Activated CD4-positive, alpha-beta memory T cell treated with anti-CD3 and anti-CD28 coated beads for 36 hours (primary cell): Measurements from ENCODE around the gene DPH6. TPM values are rescaled to one million over a fixed set of nuclear protein-coding genes. Genes with fewer than 3 reads are reported as not detected.
"Not testable (repeated sequence)": the region's sequence is repeated elsewhere in the genome, so short reads cannot be mapped to it uniquely, and the experiment has no call there.

Source experiments
- CTCF ChIA-PET: fragments of 350-600 bp; sonication (Branson Sonifier 250); formaldehyde crosslinking; loops from one replicate; lab custom pipeline; 2021; ENCODE audit warnings: antibody characterized with exemption, inconsistent platforms; lab: Charles Lee
- POLR2A ChIA-PET: fragments of 350-600 bp; sonication (Branson Sonifier 250); formaldehyde crosslinking; loops from one replicate; lab custom pipeline; 2021; ENCODE audit warnings: antibody characterized with exemption; lab: Charles Lee
- DNase-seq: peaks from one replicate; pipeline ENCODE4 v3.0.0-alpha.2; 2020
- H3K27ac Mint-ChIP-seq: one replicate; pipeline ENCODE4 v1.8.0; 2021; ENCODE audit warnings: mixed read lengths
- H3K27me3 Mint-ChIP-seq: one replicate; pipeline ENCODE4 v1.8.0; 2021; ENCODE audit warnings: mixed read lengths
- H3K36me3 Mint-ChIP-seq: one replicate; pipeline ENCODE4 v1.8.0; 2021; ENCODE audit warnings: mixed read lengths
- H3K4me1 Mint-ChIP-seq: one replicate; pipeline ENCODE4 v1.8.0; 2021; ENCODE audit warnings: low read depth, mixed read lengths
- H3K4me3 Mint-ChIP-seq: one replicate; pipeline ENCODE4 v1.8.0; 2021; ENCODE audit warnings: mild to moderate bottlenecking, mixed read lengths
- H3K9me3 Mint-ChIP-seq: one replicate; pipeline ENCODE4 v1.8.0; 2021; ENCODE audit warnings: mixed read lengths
- intact Hi-C: fragments of 100-400 bp; cut with micrococcal nuclease; formaldehyde crosslinking; loops from one replicate; pipeline ENCODE4 v1.15.1; 2023
- total RNA-seq, 2 experiments: library from RNA; stranded (reverse); gene quantifications; one replicate each; pipeline ENCODE4 v1.2.3, GENCODE V29; 2021

The DPH6 gene
- total RNA-seq, 2 experiments from 2014 or later = 14.3 to 15.9 TPM

DNA sequence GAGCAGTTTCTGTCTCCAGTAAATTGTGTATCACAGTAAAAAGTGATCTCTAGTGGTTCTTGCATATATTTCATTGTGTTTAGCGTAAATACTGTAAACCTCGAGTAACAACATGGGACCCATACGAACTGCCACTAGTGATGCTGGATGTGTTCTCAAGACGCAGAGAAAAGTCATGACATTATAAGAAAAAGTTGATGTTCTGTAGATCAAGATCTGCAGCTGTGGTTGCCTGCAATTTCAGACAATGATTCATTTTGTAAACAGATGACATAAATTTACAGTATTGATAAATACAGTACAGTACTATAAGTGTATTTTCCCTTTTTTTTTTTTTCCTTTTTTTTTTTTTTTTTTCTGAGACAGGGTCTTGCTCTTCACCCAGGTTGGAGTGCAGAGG, 100.1 kb downstream of the DPH6 start:
- Mint-ChIP-seq H3K27ac (no peak overlapping the region), H3K27me3 (no peaks in the 10 kb centered on the region)

DNA sequence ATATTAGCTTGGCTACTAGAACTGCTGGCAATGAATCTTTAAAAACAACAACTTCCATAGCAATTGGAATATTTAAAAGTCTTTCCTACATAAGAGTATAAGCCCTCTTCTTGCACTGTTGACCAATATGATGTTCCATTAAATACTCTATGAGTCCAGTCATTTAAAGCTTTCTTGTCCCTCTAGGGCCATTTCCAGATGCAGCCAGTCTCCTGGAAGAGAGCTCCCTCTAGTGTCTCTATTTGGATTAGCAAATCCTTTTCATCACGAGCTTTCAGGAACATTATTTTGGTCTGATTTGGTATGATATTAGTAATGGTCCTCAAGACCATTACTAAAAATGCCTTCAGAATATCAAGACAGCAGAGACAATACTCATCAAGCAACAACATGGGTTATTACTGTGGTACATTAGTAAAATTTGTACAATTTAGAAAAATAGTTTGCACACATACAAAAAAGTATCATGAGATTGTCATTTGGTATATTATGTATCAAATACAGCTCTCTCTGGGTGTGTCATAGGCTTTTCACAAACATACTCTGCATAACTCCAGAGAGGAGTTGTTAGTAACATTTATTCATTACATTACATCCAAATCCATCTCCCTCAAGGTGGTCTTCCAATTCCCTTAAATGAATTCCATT, 101.3 kb downstream of the DPH6 start:
- Mint-ChIP-seq H3K9me3 (no peaks in the 10 kb centered on the region), H3K4me3 (no peak overlapping the region), H3K27me3 (no peaks in the 10 kb centered on the region), H3K4me1 (no peaks in the 10 kb centered on the region), H3K36me3 (peaks cover 10% of the 10 kb centered on the region), H3K27ac (no peak overlapping the region)
- POLR2A ChIA-PET = interaction anchor here (0.5 kb wide), 1 partner anchor 451 kb away, joined by 5 read pairs; no protein-coding TSS in a partner anchor
- intact Hi-C loops = loop anchor here (1.0 kb wide), 2 partner anchors 155 to 366 kb away; no protein-coding TSS in a partner anchor
- CTCF ChIA-PET = interaction anchor here (0.6 to 4.0 kb wide), 29 partner anchors 9 to 646 kb away, joined by 3 to 67 read pairs (median 4); partner anchors contain the start of gene AQR
- DNase-seq = no peak

More for the DNA sequence above, 100.1 kb downstream of the DPH6 start:
- intact Hi-C loops = no loop called here
- ChIA-PET CTCF (interaction anchor here (3.0 to 4.0 kb wide), 4 partner anchors 13 to 367 kb away, joined by 10 to 67 read pairs (median 32); no protein-coding TSS in a partner anchor), POLR2A (no interaction called here)
- Mint-ChIP-seq H3K36me3 (peaks cover 6% of the 10 kb centered on the region), H3K9me3 (no peaks in the 10 kb centered on the region), H3K4me1 (no peaks in the 10 kb centered on the region), H3K4me3 (no peak overlapping the region)
- no peak for DNase-seq

DNA sequence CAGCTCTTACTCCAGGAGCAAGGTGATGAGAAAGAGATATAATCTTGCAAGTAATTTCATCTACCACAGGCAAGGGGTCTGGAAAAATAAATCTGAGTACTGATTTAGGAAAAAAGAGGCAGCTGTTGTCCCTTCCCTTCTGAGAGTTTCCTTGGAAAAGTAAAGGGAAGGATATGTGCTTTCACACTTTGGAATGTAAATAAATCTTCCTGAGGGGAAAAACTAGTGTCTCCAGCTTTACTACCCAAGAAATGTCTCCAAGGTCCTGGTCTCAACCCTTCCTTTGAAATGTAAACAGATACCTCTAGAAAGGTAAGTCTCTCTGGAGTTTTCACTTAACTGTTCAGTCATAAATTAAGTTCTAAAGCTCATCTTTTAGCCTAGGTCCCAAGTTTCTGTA, 102.6 kb downstream of the DPH6 start:
- POLR2A ChIA-PET = no interaction called here
- no peak overlapping the region for H3K27ac Mint-ChIP-seq
- no peaks in the 10 kb centered on the region for H3K4me1 Mint-ChIP-seq
- no peaks in the 10 kb centered on the region for H3K9me3 Mint-ChIP-seq
- no peaks in the 10 kb centered on the region for H3K27me3 Mint-ChIP-seq
- DNase-seq = no peak
- peaks cover 8% of the 10 kb centered on the region for H3K36me3 Mint-ChIP-seq
- CTCF ChIA-PET = interaction anchor here (1.0 to 4.0 kb wide), 9 partner anchors 10 to 365 kb away, joined by 3 to 67 read pairs (median 10); no protein-coding TSS in a partner anchor
- H3K4me3 Mint-ChIP-seq = no peak overlapping the region
- intact Hi-C loops = no loop called here

DNA sequence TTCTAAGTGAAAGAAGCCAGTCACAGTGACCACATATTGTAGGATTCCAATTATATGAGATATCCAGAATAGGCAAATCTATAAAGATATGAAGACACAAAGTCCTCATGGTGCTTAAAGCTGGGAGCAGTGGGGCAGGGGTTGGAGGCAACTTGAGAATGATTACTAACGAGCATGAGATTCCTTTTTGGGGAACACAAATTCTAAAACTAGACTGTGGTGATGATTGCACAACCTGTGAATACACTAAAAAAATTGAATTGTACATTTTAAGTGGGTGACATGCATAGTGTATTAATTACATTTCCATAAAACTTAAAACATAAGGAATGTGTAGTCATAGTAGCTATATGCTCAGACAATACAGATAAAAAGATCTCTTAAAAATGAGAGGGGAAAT, 103.2 kb downstream of the DPH6 start:
- intact Hi-C loops = no loop called here
- DNase-seq = no peak
- H3K9me3 Mint-ChIP-seq = no peaks in the 10 kb centered on the region
- peaks cover 12% of the 10 kb centered on the region for H3K36me3 Mint-ChIP-seq
- POLR2A ChIA-PET = no interaction called here
- no peak overlapping the region for H3K27ac Mint-ChIP-seq
- CTCF ChIA-PET = interaction anchor here (1.0 to 4.0 kb wide), 5 partner anchors 10 to 364 kb away, joined by 3 to 67 read pairs (median 10); no protein-coding TSS in a partner anchor
- H3K27me3 Mint-ChIP-seq = no peaks in the 10 kb centered on the region
- no peak overlapping the region for H3K4me3 Mint-ChIP-seq
- H3K4me1 Mint-ChIP-seq = no peaks in the 10 kb centered on the region

DNA sequence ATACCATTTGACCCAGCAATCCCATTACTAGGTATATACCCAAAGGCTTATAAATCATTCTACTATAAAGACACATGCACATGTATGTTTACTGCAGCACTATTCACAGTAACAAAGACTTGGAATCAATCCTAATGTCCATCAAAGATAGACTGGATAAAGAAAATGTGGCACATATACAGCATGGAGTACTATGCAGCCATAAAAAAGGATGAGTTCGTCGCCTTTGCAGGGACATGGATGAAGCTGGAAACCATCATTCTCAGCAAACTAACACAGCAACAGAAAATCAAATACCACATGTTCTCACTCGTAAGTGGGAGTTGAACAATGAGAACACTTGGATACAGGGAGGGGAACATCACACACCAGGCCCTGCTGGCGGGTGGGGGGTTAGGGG, 104.7 kb downstream of the DPH6 start:
- peaks cover 13% of the 10 kb centered on the region for H3K36me3 Mint-ChIP-seq
- CTCF ChIA-PET, H3K9me3 Mint-ChIP-seq, POLR2A ChIA-PET, H3K27ac Mint-ChIP-seq, H3K27me3 Mint-ChIP-seq, DNase-seq, intact Hi-C loops, H3K4me1 Mint-ChIP-seq, H3K4me3 Mint-ChIP-seq: not testable (repeated sequence)

DNA sequence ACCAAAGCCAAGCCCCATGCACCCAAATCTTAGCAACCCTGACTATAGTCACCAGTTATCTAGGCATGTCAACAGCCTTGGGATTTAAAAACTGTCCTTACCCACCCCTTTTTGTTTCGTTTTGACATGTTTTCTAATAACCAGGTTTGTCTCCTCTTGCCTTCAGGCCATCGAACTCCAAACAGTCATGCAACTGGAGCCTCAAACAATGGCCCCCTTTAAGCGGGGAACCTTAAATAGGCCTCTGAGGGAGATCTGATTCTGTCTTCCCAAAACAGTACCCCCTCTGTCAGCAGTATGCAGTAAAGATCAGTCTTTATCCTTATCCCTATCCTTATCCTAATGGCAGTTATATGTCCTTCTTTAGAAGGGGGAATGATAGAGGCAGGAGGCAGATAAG, 105.7 kb downstream of the DPH6 start:
- no peak overlapping the region for H3K4me3 Mint-ChIP-seq
- no peaks in the 10 kb centered on the region for H3K27me3 Mint-ChIP-seq
- no peak for DNase-seq
- H3K9me3 Mint-ChIP-seq = peaks cover 4% of the 10 kb centered on the region
- CTCF ChIA-PET = no interaction called here
- intact Hi-C loops = no loop called here
- H3K4me1 Mint-ChIP-seq = no peaks in the 10 kb centered on the region
- POLR2A ChIA-PET = no interaction called here
- H3K27ac Mint-ChIP-seq = no peak overlapping the region
- H3K36me3 Mint-ChIP-seq = peaks cover 13% of the 10 kb centered on the region

DNA sequence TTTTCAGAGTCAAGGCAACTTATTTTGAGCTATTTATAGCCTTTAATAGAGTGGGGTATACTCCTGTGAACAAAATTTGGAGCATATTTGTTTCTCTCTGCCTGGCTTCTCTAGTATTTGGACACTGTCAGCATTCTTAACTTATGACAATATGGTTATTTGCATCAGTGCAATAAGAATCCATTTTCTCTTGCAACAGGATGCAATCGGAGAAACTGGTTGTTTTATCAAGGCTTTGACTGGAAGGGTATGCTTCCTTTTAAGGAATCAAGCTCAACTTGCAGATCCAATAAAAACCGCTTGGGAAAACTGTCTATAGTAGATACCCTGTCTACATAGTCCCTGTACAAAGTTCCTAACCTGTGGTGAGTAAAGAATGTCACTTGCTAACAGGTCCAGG, 106.7 kb downstream of the DPH6 start:
- no peak overlapping the region for H3K27ac Mint-ChIP-seq
- H3K36me3 Mint-ChIP-seq = peaks cover 13% of the 10 kb centered on the region
- no peak for DNase-seq
- intact Hi-C loops = no loop called here
- H3K9me3 Mint-ChIP-seq = peaks cover 4% of the 10 kb centered on the region
- no peaks in the 10 kb centered on the region for H3K4me1 Mint-ChIP-seq
- CTCF ChIA-PET = interaction anchor here (1.4 kb wide), 1 partner anchor 361 kb away, joined by 4 read pairs; no protein-coding TSS in a partner anchor
- H3K27me3 Mint-ChIP-seq = no peaks in the 10 kb centered on the region
- no peak overlapping the region for H3K4me3 Mint-ChIP-seq
- POLR2A ChIA-PET = no interaction called here

DNA sequence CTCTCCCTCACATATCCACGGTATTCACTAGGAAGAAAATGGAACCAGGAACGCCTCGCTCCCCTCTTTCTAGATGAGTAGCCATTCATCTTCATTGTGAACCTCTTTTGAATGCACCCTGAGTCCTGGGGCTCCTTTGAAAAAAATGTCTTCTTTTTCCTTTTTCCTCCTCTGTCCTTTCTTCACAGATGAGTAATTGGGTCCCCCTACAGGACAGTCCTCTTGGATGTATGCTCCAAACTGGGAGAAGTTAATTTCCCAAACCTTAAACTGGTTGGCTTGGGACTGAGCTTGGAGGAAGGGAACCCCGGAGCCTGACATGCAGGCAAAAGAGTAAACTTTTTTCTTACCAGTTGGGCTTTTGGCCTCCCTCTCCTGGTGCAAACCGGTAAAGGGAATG, 108.8 kb downstream of the DPH6 start:
- Mint-ChIP-seq H3K4me3 (no peak overlapping the region), H3K27me3 (no peaks in the 10 kb centered on the region), H3K36me3 (peaks cover 13% of the 10 kb centered on the region), H3K27ac (no peak overlapping the region), H3K4me1 (no peaks in the 10 kb centered on the region), H3K9me3 (peaks cover 4% of the 10 kb centered on the region)
- POLR2A ChIA-PET = no interaction called here
- CTCF ChIA-PET = no interaction called here
- intact Hi-C loops = no loop called here
- DNase-seq = no peak

DNA sequence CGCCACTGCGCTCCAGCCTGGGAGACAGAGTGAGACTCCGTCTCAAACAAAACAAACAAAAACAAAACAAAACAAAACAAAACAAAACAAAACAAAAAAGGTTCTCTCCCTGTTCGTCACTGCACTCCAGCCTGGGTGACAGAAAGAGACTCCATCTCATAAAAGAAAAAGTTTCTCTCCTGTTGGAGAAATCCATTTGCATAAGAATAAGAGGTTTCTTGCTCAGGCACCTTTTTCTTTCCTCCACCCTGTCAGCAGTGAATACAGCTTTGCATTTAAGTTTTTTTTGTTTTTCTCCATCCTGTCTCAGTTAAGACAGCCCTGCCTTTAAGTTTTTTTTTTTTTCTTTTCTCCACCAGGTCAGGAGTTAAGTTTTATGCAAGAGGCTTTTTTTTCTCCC, 109.5 kb downstream of the DPH6 start:
- DNase-seq = no peak
- peaks cover 4% of the 10 kb centered on the region for H3K9me3 Mint-ChIP-seq
- H3K36me3 Mint-ChIP-seq = peaks cover 13% of the 10 kb centered on the region
- POLR2A ChIA-PET = interaction anchor here (0.6 kb wide), 1 partner anchor 148 kb away, joined by 5 read pairs; no protein-coding TSS in a partner anchor
- no peaks in the 10 kb centered on the region for H3K4me1 Mint-ChIP-seq
- H3K27ac Mint-ChIP-seq = no peak overlapping the region
- intact Hi-C loops = no loop called here
- H3K4me3 Mint-ChIP-seq = no peak overlapping the region
- H3K27me3 Mint-ChIP-seq = no peaks in the 10 kb centered on the region
- CTCF ChIA-PET = interaction anchor here (2.0 kb wide), 1 partner anchor 8 kb away, joined by 8 read pairs; no protein-coding TSS in a partner anchor

DNA sequence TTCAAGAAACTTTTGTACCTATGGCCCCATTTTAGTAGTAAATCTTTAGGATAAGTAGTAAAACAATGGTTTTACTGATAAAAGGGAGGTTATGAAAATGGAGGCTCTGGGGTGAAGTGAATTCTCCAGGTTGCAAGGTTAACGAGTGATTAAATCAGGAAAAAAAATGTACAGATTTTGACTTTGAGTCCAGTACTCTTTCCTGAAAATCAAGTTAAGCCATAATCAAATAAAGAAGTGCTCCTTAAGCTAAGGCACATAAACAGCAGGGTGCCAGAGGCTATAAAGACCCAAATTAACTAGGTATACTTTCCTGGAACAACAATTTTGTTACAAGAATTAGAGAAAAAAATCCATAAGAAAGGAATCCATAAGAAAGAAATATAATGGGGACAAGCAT, 114.7 kb downstream of the DPH6 start:
- no peak overlapping the region for H3K27ac Mint-ChIP-seq
- peaks cover 7% of the 10 kb centered on the region for H3K36me3 Mint-ChIP-seq
- no peak overlapping the region for H3K4me3 Mint-ChIP-seq
- no peaks in the 10 kb centered on the region for H3K9me3 Mint-ChIP-seq
- POLR2A ChIA-PET = no interaction called here
- CTCF ChIA-PET = interaction anchor here (1.9 kb wide), 1 partner anchor 13 kb away, joined by 12 read pairs; no protein-coding TSS in a partner anchor
- intact Hi-C loops = no loop called here
- H3K4me1 Mint-ChIP-seq = no peaks in the 10 kb centered on the region
- no peak for DNase-seq
- no peaks in the 10 kb centered on the region for H3K27me3 Mint-ChIP-seq

DNA sequence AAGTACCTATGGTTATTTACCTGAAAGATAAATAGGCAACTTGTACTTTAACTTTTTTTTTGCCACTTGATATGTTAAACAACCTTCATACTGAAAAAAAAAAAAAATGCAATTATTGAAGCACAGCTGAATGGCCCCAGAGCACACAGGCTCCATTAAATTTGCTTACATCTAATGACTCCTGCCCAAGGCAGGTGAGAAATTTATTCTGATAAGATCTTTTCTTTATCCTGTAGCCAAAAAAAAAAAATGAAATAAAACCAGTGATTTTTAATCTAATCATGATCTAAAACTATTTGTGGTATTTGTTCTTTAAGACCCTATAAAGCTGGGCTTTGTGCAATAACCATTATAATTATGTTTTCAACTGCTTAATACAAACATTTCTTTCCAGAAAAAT, 115.7 kb downstream of the DPH6 start:
- CTCF ChIA-PET = interaction anchor here (0.6 to 1.9 kb wide), 2 partner anchors 14 to 352 kb away, joined by 4 to 12 read pairs; no protein-coding TSS in a partner anchor
- Mint-ChIP-seq H3K27ac (no peak overlapping the region), H3K36me3 (peaks cover 7% of the 10 kb centered on the region), H3K4me1 (no peaks in the 10 kb centered on the region), H3K4me3 (no peak overlapping the region), H3K9me3 (no peaks in the 10 kb centered on the region), H3K27me3 (no peaks in the 10 kb centered on the region)
- no peak for DNase-seq
- POLR2A ChIA-PET = no interaction called here
- intact Hi-C loops = no loop called here

DNA sequence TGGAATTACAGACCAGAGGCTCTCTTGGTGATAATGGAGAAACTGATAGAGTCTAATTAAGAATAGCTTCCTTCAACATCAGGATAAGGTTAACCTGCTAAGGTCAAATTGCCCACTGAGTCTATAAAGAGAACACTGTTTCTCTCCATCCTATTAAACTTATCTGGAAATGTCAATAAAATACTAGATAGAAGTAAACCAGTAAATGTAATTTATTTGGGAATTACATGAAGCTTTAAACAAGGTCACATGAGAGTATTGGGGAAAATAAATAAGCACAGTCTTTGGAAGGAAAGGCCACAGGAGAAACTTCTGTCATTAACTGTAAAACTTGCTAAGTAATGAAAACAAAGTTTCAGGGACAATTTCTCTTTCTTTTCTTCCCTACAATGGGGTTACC, 118.5 kb downstream of the DPH6 start:
- H3K27me3 Mint-ChIP-seq = no peaks in the 10 kb centered on the region
- intact Hi-C loops = no loop called here
- peaks cover 11% of the 10 kb centered on the region for H3K36me3 Mint-ChIP-seq
- ChIA-PET CTCF (interaction anchor here (1.1 kb wide), 1 partner anchor 17 kb away, joined by 6 read pairs; no protein-coding TSS in a partner anchor), POLR2A (no interaction called here)
- H3K27ac Mint-ChIP-seq = no peak overlapping the region
- H3K4me3 Mint-ChIP-seq = no peak overlapping the region
- DNase-seq = no peak
- no peaks in the 10 kb centered on the region for H3K4me1 Mint-ChIP-seq
- H3K9me3 Mint-ChIP-seq = peaks cover 4% of the 10 kb centered on the region
